ENCODE data around the gene MPP1. TPM values are rescaled to one million over a fixed set of nuclear protein-coding genes. Genes with fewer than 3 reads are reported as not detected.

MPP1 gene
- total and polyA plus RNA-seq, 2 of the 8 experiments (the other 6 are each of a cell fraction or from before 2014, with no cell fraction given) = 7.6 to 13.4 TPM

- no peak overlapping the region for H3K56ac ChIP-seq (replicated peaks; ENCODE audit: insufficient read length, low read depth, low read length)
- H3K27ac ChIP-seq (ENCODE audit: low read depth, low read length) = no peak overlapping the region
- H2AK5ac ChIP-seq (ENCODE audit: low read depth, low read length) = no peak overlapping the region
- ChIA-PET CTCF (ENCODE audit: partially characterized antibody) (no interaction called here), POLR2A (ENCODE audit: partially characterized antibody) (no interaction called here)
- H3K36me3 ChIP-seq (ENCODE audit: control insufficient read depth in 2 of 4, insufficient read depth in 4 of 4, low read length in 3 of 4) = no peaks in the 10 kb centered on the region
- no peak overlapping the region for H2BK5ac ChIP-seq (ENCODE audit: low read depth, low read length)
- no peak overlapping the region for H4K91ac ChIP-seq (replicated peaks; ENCODE audit: insufficient read length, low read length)
- H3K4me1 ChIP-seq (replicated peaks in 1 of 4; ENCODE audit: control insufficient read depth in 3 of 4, insufficient read depth in 4 of 4, low read length in 3 of 4) = peaks cover 0 to 3% (median 1%) of the 10 kb centered on the region in 4 experiments; a peak in 3 of 7 replicates
- DNase-seq (ENCODE audit: low read depth in 1 of 2, low spot score in 2 of 2) (no peak), FAIRE-seq (no peak)
- H2AFZ ChIP-seq (ENCODE audit: low read length) = no peak overlapping the region
- H2BK12ac ChIP-seq (ENCODE audit: low read depth, low read length) = no peak overlapping the region
- H4K8ac ChIP-seq (ENCODE audit: extremely low read depth, insufficient read depth, low read length) = no peak overlapping the region
- H4K5ac ChIP-seq (ENCODE audit: insufficient read length, low read depth, low read length) = no peak overlapping the region
- no peaks in the 10 kb centered on the region for H4K20me1 ChIP-seq (replicated peaks in 1 of 2; ENCODE audit: control insufficient read depth in 1 of 2, insufficient read depth in 2 of 2, low read length in 2 of 2)
- no peaks in the 10 kb centered on the region for H3K79me1 ChIP-seq (ENCODE audit: low read depth, low read length)
- no peak overlapping the region for H2BK120ac ChIP-seq (replicated peaks; ENCODE audit: low read depth, low read length)
- no peak overlapping the region for H3K18ac ChIP-seq (ENCODE audit: extremely low read depth, low read length)
- TF ChIP-seq FOSL1 (IDR thresholded peaks at IDR 0.05; ENCODE audit: insufficient read depth, low read depth, low read length) (no peak), SP1 (IDR thresholded peaks at IDR 0.05; ENCODE audit: low read depth, low read length) (no peak), RXRA (IDR thresholded peaks at IDR 0.05; ENCODE audit: insufficient read depth, low read depth, low read length) (no peak), RBBP5 (IDR thresholded peaks at IDR 0.05; ENCODE audit: borderline replicate concordance, low read depth, low read length) (no peak), SP4 (IDR thresholded peaks at IDR 0.05; ENCODE audit: low read length) (no peak), JUN (IDR thresholded peaks at IDR 0.05; ENCODE audit: low read depth, low read length) (no peak), CTBP2 (IDR thresholded peaks at IDR 0.05; ENCODE audit: borderline replicate concordance, insufficient read depth, insufficient read length, low read length) (no peak), TAF7 (optimal IDR thresholded peaks at IDR 0.05; ENCODE audit: borderline replicate concordance, low read depth, low read length) (no peak), CBX8 (IDR thresholded peaks at IDR 0.05; ENCODE audit: borderline replicate concordance, low read depth, low read length) (no peak), ATF3 (IDR thresholded peaks at IDR 0.05; ENCODE audit: insufficient read depth, low read depth, low read length) (no peak), TBP (IDR thresholded peaks at IDR 0.05; ENCODE audit: low read depth, low read length) (no peak), TCF12 (IDR thresholded peaks at IDR 0.05; ENCODE audit: low read depth, low read length) (no peak)
- H3K27me3 ChIP-seq (replicated peaks in 1 of 4; ENCODE audit: control insufficient read depth in 3 of 4, extremely low read depth in 1 of 4, insufficient read depth in 3 of 4, low read length in 3 of 4) = no peaks in the 10 kb centered on the region
- H3K23me2 ChIP-seq (ENCODE audit: low read depth, low read length) = no peaks in the 10 kb centered on the region
- 100% methylated on average over 1 of the region's 1 CpG; no CpG with 5 or more reads in 1 of the 2 experiments for WGBS, 2 experiments (ENCODE audit: extremely low coverage in 1 of 2, insufficient coverage in 1 of 2, insufficient read length in 1 of 2, insufficient replicate concordance in 2 of 2, low coverage in 1 of 2, low lambda C conversion rate in 2 of 2, missing lambda C conversion rate in 1 of 2)
- no peak overlapping the region for H3K23ac ChIP-seq (ENCODE audit: insufficient read length)
- H3K4me3 ChIP-seq (ENCODE audit: extremely low read depth in 1 of 4, insufficient read depth in 2 of 4, low read depth in 3 of 4, low read length in 4 of 4) = no peak overlapping the region
- H2BK20ac ChIP-seq (ENCODE audit: low read length) = no peak overlapping the region
- H3K79me2 ChIP-seq (ENCODE audit: control insufficient read depth in 1 of 2, insufficient read depth in 2 of 2, low read length in 2 of 2) = no peaks in the 10 kb centered on the region
- no peaks in the 10 kb centered on the region for H3K9me3 ChIP-seq (ENCODE audit: insufficient read depth in 2 of 2, low read depth in 1 of 2, low read length in 1 of 2)
- no peak overlapping the region for H3K14ac ChIP-seq (ENCODE audit: insufficient read length)
- no peak overlapping the region for H3K4ac ChIP-seq (replicated peaks; ENCODE audit: insufficient read length, low read depth, low read length)
- H3K4me2 ChIP-seq (ENCODE audit: insufficient read depth in 1 of 2, low read depth in 2 of 2, low read length in 2 of 2) = no peak overlapping the region
- no peak overlapping the region for H2BK15ac ChIP-seq (ENCODE audit: low read length)
- no peak overlapping the region for H3K9ac ChIP-seq (replicated peaks in 1 of 4; ENCODE audit: extremely low read depth in 1 of 4, low read depth in 3 of 4, low read length in 3 of 4)
Measured at GRCh38 chrX:154824638-154825037, 19.4 kb upstream of the MPP1 start.

Data from H1 (cell line).